GM12801 (cell line): ENCODE results near the gene FAM131A.

Experiments
- CTCF ChIP-seq: IDR thresholded peaks from one replicate; pipeline ENCODE4 v1.5.1; 2011; ENCODE audit warnings: control low read depth; ENCODE audit not compliant: insufficient read length; ENCODE audit errors: extremely low read depth

Gene FAM131A

GRCh38 chr3:184351511-184352148 is 14.2 kb downstream of the FAM131A start:
- no peak for TF ChIP-seq CTCF

- no peak for TF ChIP-seq CTCF
These were observed 14.9 kb downstream of the FAM131A start for GRCh38 chr3:184352149-184352785.

- TF ChIP-seq CTCF: no peak
These were observed 15.6 kb downstream of the FAM131A start for GRCh38 chr3:184352897-184353545.

- TF ChIP-seq CTCF: no peak
These were observed 16.1 kb downstream of the FAM131A start for GRCh38 chr3:184353546-184353941.

GRCh38 chr3:184354121-184354728 is 16.8 kb downstream of the FAM131A start:
- TF ChIP-seq CTCF: no peak

GRCh38 chr3:184354754-184355153 is 17.4 kb downstream of the FAM131A start:
- no peak for TF ChIP-seq CTCF

GRCh38 chr3:184355261-184356040 is 18.1 kb downstream of the FAM131A start:
- no peak for TF ChIP-seq CTCF
